IPS DF 6.9 (cell line): ENCODE results near the gene MED19.

Experiments
- DNase-seq: peaks from one replicate; pipeline ENCODE4 v3.0.0-alpha.2; 2013; ENCODE audit warnings: low read depth, low spot score
- H3K27ac ChIP-seq: one replicate; pipeline ENCODE4 v1.5.1; 2013; ENCODE audit warnings: low read length, control low read depth
- H3K27me3 ChIP-seq: 2 replicates; pipeline ENCODE4 v1.6.1; 2013; ENCODE audit warnings: mild to moderate bottlenecking, low read length; ENCODE audit not compliant: control insufficient read depth, insufficient read depth
- H3K36me3 ChIP-seq: 2 replicates; pipeline ENCODE4 v1.6.1; 2013; ENCODE audit warnings: low read length; ENCODE audit not compliant: control insufficient read depth, insufficient read depth
- H3K4me1 ChIP-seq: 2 replicates; pipeline ENCODE4 v1.6.1; 2013; ENCODE audit warnings: low read length; ENCODE audit not compliant: control insufficient read depth, insufficient read depth
- H3K4me3 ChIP-seq: 2 replicates; pipeline ENCODE4 v1.5.1; 2013; ENCODE audit warnings: mild to moderate bottlenecking, low read length
- H3K9me3 ChIP-seq: 2 replicates; pipeline ENCODE4 v1.6.1; 2013; ENCODE audit warnings: low read length, inconsistent platforms; ENCODE audit not compliant: control insufficient read depth, insufficient read depth
- WGBS: extraction: QIAGEN DNeasy Blood & Tissue Kit; methylation state at CpG from one replicate; pipeline ENCODE4 v1.1.7; 2013; ENCODE audit warnings: mixed read lengths, missing lambda C conversion rate; ENCODE audit not compliant: insufficient read length, insufficient coverage; 5-methylcytosine and 5-hydroxymethylcytosine counted together

Gene MED19

GRCh38 chr11:57675176-57675941 is 36.7 kb downstream of the MED19 start:
- no peaks in the 10 kb centered on the region for H3K27me3 ChIP-seq
- DNase-seq = no peak
- no peaks in the 10 kb centered on the region for H3K9me3 ChIP-seq
- no CpG with 5 or more reads among the region's 3 CpGs for WGBS
- peaks cover 5% of the 10 kb centered on the region; the same call in 1 of the 2 replicates for H3K36me3 ChIP-seq
- no peak overlapping the region for H3K4me3 ChIP-seq
- no peaks in the 10 kb centered on the region; the same call in none of the 2 replicates for H3K4me1 ChIP-seq
- no peak overlapping the region for H3K27ac ChIP-seq

- Histone ChIP-seq H3K27ac (no peak overlapping the region), H3K4me1 (no peaks in the 10 kb centered on the region; the same call in none of the 2 replicates)
These were observed 37.8 kb downstream of the MED19 start for GRCh38 chr11:57674251-57674650.

GRCh38 chr11:57668434-57668782 is 43.6 kb downstream of the MED19 start:
- no peaks in the 10 kb centered on the region for H3K27me3 ChIP-seq
- no peak overlapping the region for H3K27ac ChIP-seq
- no peaks in the 10 kb centered on the region; the same call in 1 of the 2 replicates for H3K4me1 ChIP-seq
- no peaks in the 10 kb centered on the region for H3K9me3 ChIP-seq
- WGBS = no CpG with 5 or more reads among the region's 31 CpGs
- H3K36me3 ChIP-seq = peaks cover 5% of the 10 kb centered on the region; the same call in 1 of the 2 replicates
- no peak for DNase-seq
- H3K4me3 ChIP-seq = peak overlapping the region; percentile 69

More at GRCh38 chr11:57674251-57674650, 37.8 kb downstream of the MED19 start:
- no peaks in the 10 kb centered on the region for H3K9me3 ChIP-seq
- no peak for DNase-seq
- no peak overlapping the region for H3K4me3 ChIP-seq
- peaks cover 5% of the 10 kb centered on the region; the same call in 1 of the 2 replicates for H3K36me3 ChIP-seq
- no peaks in the 10 kb centered on the region for H3K27me3 ChIP-seq

GRCh38 chr11:57667736-57668433 is 44.1 kb downstream of the MED19 start, which contains the start of gene ZDHHC5:
ZDHHC5 (plus strand) TSS chr11:57668114; CDS start chr11:57673091, 4,977 bp downstream.
- no peak for DNase-seq
- peak within 1 kb of the TSS; percentile 69 for H3K4me3 ChIP-seq
- no peaks in the 10 kb centered on the region for H3K4me1 ChIP-seq
- H3K9me3 ChIP-seq = no peaks in the 10 kb centered on the region
- no CpG with 5 or more reads among the region's 96 CpGs for WGBS
- H3K27ac ChIP-seq = no peak within 1 kb of the TSS
- no peaks in the 10 kb centered on the region for H3K27me3 ChIP-seq
- peaks cover 2% of the 10 kb centered on the region; the same call in 1 of the 2 replicates for H3K36me3 ChIP-seq

- H3K27ac ChIP-seq = no peak overlapping the region
- no peaks in the 10 kb centered on the region for H3K9me3 ChIP-seq
- peak overlapping the region; percentile 69; the same call in 1 of the 2 replicates for H3K4me3 ChIP-seq
- no CpG with 5 or more reads among the region's 29 CpGs for WGBS
- H3K4me1 ChIP-seq = no peaks in the 10 kb centered on the region
- H3K36me3 ChIP-seq = no peaks in the 10 kb centered on the region
- DNase-seq = no peak
- H3K27me3 ChIP-seq = no peaks in the 10 kb centered on the region
These were observed 44.8 kb downstream of the MED19 start for GRCh38 chr11:57667117-57667735.

- H3K27ac ChIP-seq = no peak overlapping the region
- no CpG with 5 or more reads among the region's 9 CpGs for WGBS
- no peaks in the 10 kb centered on the region for H3K9me3 ChIP-seq
- H3K4me1 ChIP-seq = no peaks in the 10 kb centered on the region
- H3K36me3 ChIP-seq = peaks cover 11% of the 10 kb centered on the region; the same call in 1 of the 2 replicates
- no peak overlapping the region for H3K4me3 ChIP-seq
- no peaks in the 10 kb centered on the region for H3K27me3 ChIP-seq
- DNase-seq = no peak
These were observed 48.0 kb downstream of the MED19 start for GRCh38 chr11:57663975-57664374.

GRCh38 chr11:57662893-57663292 is 49.1 kb downstream of the MED19 start:
- no CpG with 5 or more reads among the region's 4 CpGs for WGBS
- H3K27ac ChIP-seq = no peak overlapping the region
- no peak overlapping the region for H3K4me3 ChIP-seq

GRCh38 chr11:57659669-57660068 is 52.3 kb downstream of the MED19 start:
- peaks cover 11% of the 10 kb centered on the region; the same call in 1 of the 2 replicates for H3K36me3 ChIP-seq
- H3K27ac ChIP-seq = no peak overlapping the region
- H3K4me3 ChIP-seq = no peak overlapping the region
- WGBS = no CpG with 5 or more reads among the region's 14 CpGs
- no peaks in the 10 kb centered on the region for H3K9me3 ChIP-seq
- no peaks in the 10 kb centered on the region for H3K27me3 ChIP-seq
- no peak for DNase-seq
- H3K4me1 ChIP-seq = no peaks in the 10 kb centered on the region

More at GRCh38 chr11:57662893-57663292, 49.1 kb downstream of the MED19 start:
- no peaks in the 10 kb centered on the region for H3K4me1 ChIP-seq
- H3K36me3 ChIP-seq = peaks cover 11% of the 10 kb centered on the region; the same call in 1 of the 2 replicates
- no peaks in the 10 kb centered on the region for H3K27me3 ChIP-seq
- no peak for DNase-seq
- no peaks in the 10 kb centered on the region for H3K9me3 ChIP-seq

- H3K4me1 ChIP-seq = no peaks in the 10 kb centered on the region
- H3K36me3 ChIP-seq = peaks cover 11% of the 10 kb centered on the region; the same call in 1 of the 2 replicates
- WGBS = no CpG with 5 or more reads among the region's 8 CpGs
- H3K27me3 ChIP-seq = no peaks in the 10 kb centered on the region
- H3K27ac ChIP-seq = no peak overlapping the region
- no peak for DNase-seq
- no peaks in the 10 kb centered on the region for H3K9me3 ChIP-seq
- H3K4me3 ChIP-seq = peak overlapping the region; percentile 59; the same call in 1 of the 2 replicates
These were observed 54.0 kb downstream of the MED19 start for GRCh38 chr11:57658023-57658361.
